Muscle layer of duodenum (tissue), 2 donors: ENCODE results near the gene GBE1.
"Not testable (repeated sequence)": the region's sequence is repeated elsewhere in the genome, so short reads cannot be mapped to it uniquely, and the experiment has no call there.

Source experiments
- H3K27ac ChIP-seq: one replicate; pipeline ENCODE4 v1.7.0; 2013; ENCODE audit warnings: mild to moderate bottlenecking, low read length
- H3K27me3 ChIP-seq: one replicate; pipeline ENCODE4 v1.7.0; 2013; ENCODE audit warnings: low read depth, mild to moderate bottlenecking, control low read depth, low read length
- H3K36me3 ChIP-seq, 2 donors: one replicate each; pipeline ENCODE4 v1.7.0; 2013; ENCODE audit warnings: low read length in 2 of 2, control low read depth in 1 of 2, mild to moderate bottlenecking in 1 of 2; ENCODE audit not compliant: insufficient read depth in 2 of 2, control insufficient read depth in 1 of 2
- H3K4me1 ChIP-seq, 2 donors: one replicate each; pipeline ENCODE4 v1.7.0; 2013; ENCODE audit warnings: low read length in 2 of 2, mild to moderate bottlenecking in 2 of 2, control low read depth in 1 of 2, moderate library complexity in 1 of 2; ENCODE audit not compliant: insufficient read depth in 2 of 2, control insufficient read depth in 1 of 2
- H3K4me3 ChIP-seq, 2 donors: one replicate each; pipeline ENCODE4 v1.7.0; 2013; ENCODE audit warnings: low read length in 2 of 2, low read depth in 1 of 2, mild to moderate bottlenecking in 1 of 2
- H3K9me3 ChIP-seq, 2 donors: one replicate each; pipeline ENCODE4 v1.7.0; 2013; ENCODE audit warnings: low read length in 2 of 2, control low read depth in 1 of 2, mild to moderate bottlenecking in 1 of 2; ENCODE audit not compliant: control insufficient read depth in 1 of 2
- donor health status: healthy.

The GBE1 gene

GRCh38 chr3:81770710-81771109 lies 9.3 kb upstream of the GBE1 start:
- Histone ChIP-seq H3K27me3 (no peaks in the 10 kb centered on the region), H3K4me1 (no peaks in the 10 kb centered on the region), H3K9me3 (no peaks in the 10 kb centered on the region), H3K4me3 (no peak overlapping the region), H3K27ac (no peak overlapping the region), H3K36me3 (no peaks in the 10 kb centered on the region)

- no peak overlapping the region for H3K4me3 ChIP-seq
- no peaks in the 10 kb centered on the region for H3K4me1 ChIP-seq
- no peaks in the 10 kb centered on the region for H3K9me3 ChIP-seq
- H3K27me3 ChIP-seq, result no peaks in the 10 kb centered on the region
- H3K36me3 ChIP-seq, result no peaks in the 10 kb centered on the region
- no peak overlapping the region for H3K27ac ChIP-seq
These were observed 7.9 kb upstream of the GBE1 start for GRCh38 chr3:81769299-81769698.

- H3K27ac ChIP-seq, H3K4me1 ChIP-seq, H3K36me3 ChIP-seq, H3K4me3 ChIP-seq, H3K27me3 ChIP-seq, H3K9me3 ChIP-seq: not testable (repeated sequence)
These were observed 5.9 kb upstream of the GBE1 start for GRCh38 chr3:81767250-81767859.

- no peaks in the 10 kb centered on the region for H3K27me3 ChIP-seq
- peaks cover 0 to 11% of the 10 kb centered on the region in 2 donors for H3K36me3 ChIP-seq
- no peaks in the 10 kb centered on the region for H3K9me3 ChIP-seq
- H3K4me3 ChIP-seq, result no peak overlapping the region
- no peak overlapping the region for H3K27ac ChIP-seq
- peaks cover 0 to 8% of the 10 kb centered on the region in 2 donors for H3K4me1 ChIP-seq
These were observed 4.0 kb upstream of the GBE1 start for GRCh38 chr3:81765400-81765799.

GRCh38 chr3:81764665-81765064 lies 3.2 kb upstream of the GBE1 start:
- Histone ChIP-seq H3K27me3 (no peaks in the 10 kb centered on the region), H3K9me3 (no peaks in the 10 kb centered on the region), H3K36me3 (peaks cover 0 to 11% of the 10 kb centered on the region in 2 donors), H3K27ac (no peak overlapping the region), H3K4me1 (peaks cover 0 to 13% of the 10 kb centered on the region in 2 donors), H3K4me3 (no peak overlapping the region)

GRCh38 chr3:81764002-81764401 lies 2.6 kb upstream of the GBE1 start:
- H3K4me1 ChIP-seq, result peaks cover 0 to 16% of the 10 kb centered on the region in 2 donors
- no peak overlapping the region for H3K4me3 ChIP-seq
- no peaks in the 10 kb centered on the region for H3K9me3 ChIP-seq
- H3K36me3 ChIP-seq, result peaks cover 0 to 11% of the 10 kb centered on the region in 2 donors
- no peaks in the 10 kb centered on the region for H3K27me3 ChIP-seq
- H3K27ac ChIP-seq, result no peak overlapping the region

GRCh38 chr3:81763001-81763400 lies 1.6 kb upstream of the GBE1 start:
- H3K27me3 ChIP-seq, result no peaks in the 10 kb centered on the region
- H3K36me3 ChIP-seq, result peaks cover 0 to 11% of the 10 kb centered on the region in 2 donors
- no peak overlapping the region for H3K4me3 ChIP-seq
- no peaks in the 10 kb centered on the region for H3K9me3 ChIP-seq
- peaks cover 0 to 21% of the 10 kb centered on the region in 2 donors for H3K4me1 ChIP-seq
- no peak overlapping the region for H3K27ac ChIP-seq

- H3K4me1 ChIP-seq, result peaks cover 0 to 22% of the 10 kb centered on the region in 2 donors
- peak overlapping the region; percentile 97 for H3K27ac ChIP-seq
- peak overlapping the region; percentile 75 to 76 for H3K4me3 ChIP-seq
- H3K27me3 ChIP-seq, result no peaks in the 10 kb centered on the region
- H3K9me3 ChIP-seq, result no peaks in the 10 kb centered on the region
- H3K36me3 ChIP-seq, result peaks cover 0 to 11% of the 10 kb centered on the region in 2 donors
These were observed 597 bp upstream of the GBE1 start for GRCh38 chr3:81761904-81762580.

GRCh38 chr3:81760215-81760614 lies 1.2 kb downstream of the GBE1 start:
- H3K4me1 ChIP-seq, result peaks cover 0 to 22% of the 10 kb centered on the region in 2 donors
- no peaks in the 10 kb centered on the region for H3K9me3 ChIP-seq
- no peaks in the 10 kb centered on the region for H3K27me3 ChIP-seq
- H3K4me3 ChIP-seq, result peak overlapping the region; percentile 75 to 76
- peak overlapping the region; percentile 97 for H3K27ac ChIP-seq
- H3K36me3 ChIP-seq, result peaks cover 0 to 15% of the 10 kb centered on the region in 2 donors

- peaks cover 0 to 15% of the 10 kb centered on the region in 2 donors for H3K36me3 ChIP-seq
- peaks cover 0 to 22% of the 10 kb centered on the region in 2 donors for H3K4me1 ChIP-seq
- not testable (repeated sequence) for H3K4me3 ChIP-seq
These were observed 2.7 kb downstream of the GBE1 start for GRCh38 chr3:81758771-81759170.

GRCh38 chr3:81758275-81758674 lies 3.2 kb downstream of the GBE1 start:
- Histone ChIP-seq H3K27me3 (no peaks in the 10 kb centered on the region), H3K9me3 (no peaks in the 10 kb centered on the region), H3K4me3 (no peak overlapping the region), H3K27ac (no peak overlapping the region), H3K36me3 (peaks cover 0 to 15% of the 10 kb centered on the region in 2 donors), H3K4me1 (peaks cover 0 to 22% of the 10 kb centered on the region in 2 donors)

More at GRCh38 chr3:81758771-81759170, 2.7 kb downstream of the GBE1 start:
- H3K27me3 ChIP-seq, H3K27ac ChIP-seq, H3K9me3 ChIP-seq: not testable (repeated sequence)
